Immature natural killer cell (primary cell): Measurements from ENCODE around the gene PSMB8. TPM values are rescaled to one million over a fixed set of nuclear protein-coding genes. Genes with fewer than 3 reads are reported as not detected.

Experiments used
- DNase-seq, 3 donors: peaks; one replicate each; pipeline ENCODE4 v3.0.0; 2022; ENCODE audit warnings: mixed read lengths in 1 of 3
- H3K27ac Mint-ChIP-seq, 6 donors: one replicate each; pipeline ENCODE4 v1.8.0; 2020; ENCODE audit warnings: mixed read lengths in 6 of 6, mild to moderate bottlenecking in 5 of 6, inconsistent platforms in 4 of 6, moderate library complexity in 3 of 6
- H3K27me3 Mint-ChIP-seq, 3 donors: one replicate each; pipeline ENCODE4 v1.8.0; 2020 to 2021; ENCODE audit warnings: low read depth in 3 of 3, mild to moderate bottlenecking in 3 of 3, mixed read lengths in 3 of 3, moderate library complexity in 3 of 3, inconsistent platforms in 1 of 3
- H3K36me3 Mint-ChIP-seq, 3 donors: one replicate each; pipeline ENCODE4 v1.8.0; 2020; ENCODE audit warnings: mixed read lengths in 3 of 3, inconsistent platforms in 2 of 3, mild to moderate bottlenecking in 2 of 3
- H3K4me1 Mint-ChIP-seq, 2 donors: one replicate each; pipeline ENCODE4 v1.8.0; 2020; ENCODE audit warnings: inconsistent platforms in 2 of 2, mild to moderate bottlenecking in 2 of 2, mixed read lengths in 2 of 2, moderate library complexity in 1 of 2
- H3K4me3 Mint-ChIP-seq, 5 donors: one replicate each; pipeline ENCODE4 v1.8.0; 2020; ENCODE audit warnings: mild to moderate bottlenecking in 5 of 5, mixed read lengths in 5 of 5, inconsistent platforms in 3 of 5, moderate library complexity in 3 of 5
- H3K9me3 Mint-ChIP-seq, 6 donors: one replicate each; pipeline ENCODE4 v1.8.0; 2020; ENCODE audit warnings: mild to moderate bottlenecking in 6 of 6, mixed read lengths in 6 of 6, inconsistent platforms in 4 of 6, moderate library complexity in 3 of 6
- polyA plus RNA-seq, 3 donors: library from polyadenylated mRNA; unstranded; fragments of 300-500 nt; fragmentation: Illumina TruSeq; gene quantifications; one replicate each; pipeline ENCODE4 v1.2.3, GENCODE V29; 2021

PSMB8 gene
- polyA plus RNA-seq, 3 donors from 2014 or later: 495 to 696 (median 528) TPM

DNA sequence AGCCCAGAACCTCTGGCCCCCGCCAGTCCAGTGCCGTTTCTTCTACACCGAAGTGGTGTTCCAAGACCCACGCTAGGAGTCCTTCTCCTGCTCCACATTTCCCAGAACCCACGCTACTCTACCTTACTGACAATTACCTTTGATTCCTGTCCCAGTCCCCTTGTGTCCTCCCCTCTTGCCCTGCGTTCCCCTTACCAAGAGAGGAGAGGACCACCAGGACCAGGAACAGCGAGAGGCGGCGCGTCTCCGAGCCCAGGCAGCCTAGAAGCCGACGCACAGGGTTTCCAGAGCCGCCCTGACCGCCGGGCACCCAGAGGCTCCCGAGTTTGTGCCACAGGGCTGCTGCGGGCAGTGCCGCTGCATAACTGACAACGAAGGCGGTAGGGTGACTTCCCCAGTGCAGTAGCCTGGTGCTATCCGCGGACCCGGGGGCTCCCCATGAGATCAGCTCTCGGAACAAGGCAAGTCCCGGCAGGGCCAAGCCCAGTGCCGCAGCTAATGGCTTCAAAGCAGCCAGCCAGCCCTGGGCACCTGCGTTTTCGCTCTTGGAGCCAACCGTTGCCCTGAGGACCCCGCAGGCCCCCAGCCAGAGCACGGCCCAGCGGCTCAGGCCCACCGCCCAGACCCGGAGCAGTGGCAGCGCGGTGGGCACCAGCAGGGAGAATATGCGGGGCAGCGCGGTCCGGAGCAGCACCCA lies 9.1 kb upstream of the PSMB8 start:
- H3K36me3 Mint-ChIP-seq: peaks cover 27 to 61% (median 45%) of the 10 kb centered on the region in 3 donors
- peaks cover 7 to 23% (median 19%) of the 10 kb centered on the region in 3 donors for H3K27me3 Mint-ChIP-seq
- DNase-seq: peak; percentile 59 to 61 (median 60)
- peak overlapping the region; percentile 97 to 100 (median 100) for H3K27ac Mint-ChIP-seq
- H3K4me1 Mint-ChIP-seq: peaks cover 75 to 81% of the 10 kb centered on the region in 2 donors
- H3K4me3 Mint-ChIP-seq: peak overlapping the region; percentile 92 to 100 (median 98)
- H3K9me3 Mint-ChIP-seq: no peaks in the 10 kb centered on the region

GRCh38 chr6:32852018-32852843 lies 8.4 kb upstream of the PSMB8 start:
- peaks cover 35 to 61% (median 52%) of the 10 kb centered on the region in 3 donors for H3K36me3 Mint-ChIP-seq

GRCh38 chr6:32851025-32851424 lies 7.2 kb upstream of the PSMB8 start:
- peak overlapping the region; percentile 92 to 100 (median 98) for H3K4me3 Mint-ChIP-seq
- H3K27ac Mint-ChIP-seq: peak overlapping the region; percentile 97 to 100 (median 100)

More at GRCh38 chr6:32852018-32852843, 8.4 kb upstream of the PSMB8 start:
- Mint-ChIP-seq H3K4me3 (peak overlapping the region; percentile 92 to 100 (median 98)), H3K27ac (peak overlapping the region; percentile 97 to 100 (median 100)), H3K9me3 (no peaks in the 10 kb centered on the region), H3K4me1 (peaks cover 77 to 81% of the 10 kb centered on the region in 2 donors), H3K27me3 (peaks cover 7 to 23% (median 19%) of the 10 kb centered on the region in 3 donors)
- DNase-seq: peak in 2 of 3 donors; percentile 29 to 35

GRCh38 chr6:32849126-32849525 lies 5.3 kb upstream of the PSMB8 start:
- peak overlapping the region; percentile 36 to 100 (median 92) for H3K27ac Mint-ChIP-seq
- H3K4me1 Mint-ChIP-seq: peaks cover 80 to 82% of the 10 kb centered on the region in 2 donors
- H3K36me3 Mint-ChIP-seq: peaks cover 44 to 76% (median 64%) of the 10 kb centered on the region in 3 donors
- no peaks in the 10 kb centered on the region for H3K9me3 Mint-ChIP-seq
- peaks cover 11 to 25% (median 21%) of the 10 kb centered on the region in 3 donors for H3K27me3 Mint-ChIP-seq
- peak overlapping the region in 2 of 5 donors; percentile 22 to 44 for H3K4me3 Mint-ChIP-seq
- no peak for DNase-seq

More at GRCh38 chr6:32851025-32851424, 7.2 kb upstream of the PSMB8 start:
- peaks cover 39 to 64% (median 55%) of the 10 kb centered on the region in 3 donors for H3K36me3 Mint-ChIP-seq
- no peaks in the 10 kb centered on the region for H3K9me3 Mint-ChIP-seq
- no peak for DNase-seq
- H3K27me3 Mint-ChIP-seq: peaks cover 7 to 23% (median 19%) of the 10 kb centered on the region in 3 donors
- peaks cover 82 to 83% of the 10 kb centered on the region in 2 donors for H3K4me1 Mint-ChIP-seq

GRCh38 chr6:32847795-32848194 lies 3.9 kb upstream of the PSMB8 start:
- no peak for DNase-seq
- Mint-ChIP-seq H3K27me3 (peaks cover 12 to 29% (median 19%) of the 10 kb centered on the region in 3 donors), H3K4me1 (peaks cover 85 to 93% of the 10 kb centered on the region in 2 donors), H3K36me3 (peaks cover 44 to 81% (median 63%) of the 10 kb centered on the region in 3 donors), H3K4me3 (peak overlapping the region; percentile 16 to 96 (median 31)), H3K27ac (peak overlapping the region; percentile 40 to 100 (median 100)), H3K9me3 (no peaks in the 10 kb centered on the region)

DNA sequence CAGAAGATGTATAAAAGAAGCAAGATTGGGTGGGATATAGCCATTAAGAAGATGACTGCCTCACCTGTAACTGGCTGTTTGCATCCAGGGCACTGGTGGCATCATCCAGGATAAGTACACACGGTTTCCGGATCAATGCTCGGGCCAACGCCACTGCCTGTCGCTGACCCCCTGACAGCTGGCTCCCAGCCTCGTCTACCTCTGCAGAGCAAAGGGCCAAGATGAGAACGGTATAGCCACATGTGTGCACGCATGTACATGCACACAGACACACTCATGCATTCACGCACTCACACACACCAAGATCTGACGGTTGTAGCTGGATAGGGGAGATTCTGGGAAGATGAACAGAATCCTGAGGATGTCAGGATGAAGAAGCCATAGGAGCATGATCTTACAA lies 3.2 kb upstream of the PSMB8 start:
- Mint-ChIP-seq H3K4me3 (peak overlapping the region; percentile 40 to 100 (median 41)), H3K27me3 (peaks cover 12 to 23% (median 17%) of the 10 kb centered on the region in 3 donors), H3K27ac (peak overlapping the region; percentile 40 to 100 (median 100)), H3K9me3 (no peaks in the 10 kb centered on the region), H3K4me1 (peaks cover 85 to 93% of the 10 kb centered on the region in 2 donors), H3K36me3 (peaks cover 48 to 83% (median 68%) of the 10 kb centered on the region in 3 donors)
- no peak for DNase-seq

DNA sequence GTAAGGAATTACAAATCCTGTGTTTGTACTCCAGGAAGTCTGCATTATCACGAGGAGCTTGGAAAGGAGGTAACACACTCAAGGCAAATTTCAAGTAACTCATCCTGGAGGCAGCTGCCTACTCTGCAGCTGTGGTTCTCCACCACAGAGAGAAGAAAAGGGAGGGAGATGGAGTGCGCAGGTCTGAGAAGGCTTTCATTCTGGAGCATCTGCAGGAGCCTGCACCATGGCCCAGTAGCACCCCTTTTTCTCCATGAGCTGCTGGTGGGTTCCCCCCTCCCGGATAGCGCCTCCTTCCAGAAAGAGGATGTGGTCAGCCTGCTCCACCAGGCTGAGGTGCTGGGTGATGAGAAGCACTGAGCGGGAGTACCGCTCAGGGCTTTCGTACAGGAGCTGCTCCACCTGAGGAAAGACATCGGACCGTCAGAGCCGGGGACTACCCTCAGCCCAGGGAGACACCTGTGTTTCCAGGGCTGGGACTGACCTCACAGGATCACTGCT lies 1.6 kb upstream of the PSMB8 start:
- Mint-ChIP-seq H3K36me3 (peaks cover 46 to 84% (median 67%) of the 10 kb centered on the region in 3 donors), H3K4me1 (peaks cover 83 to 93% of the 10 kb centered on the region in 2 donors), H3K4me3 (peak overlapping the region; percentile 93 to 100 (median 96)), H3K27ac (peak overlapping the region; percentile 99 to 100 (median 100)), H3K9me3 (no peaks in the 10 kb centered on the region), H3K27me3 (peaks cover 12 to 23% (median 17%) of the 10 kb centered on the region in 3 donors)
- peak; percentile 45 to 48 (median 45) for DNase-seq

- Mint-ChIP-seq H3K4me1 (peaks cover 83 to 93% of the 10 kb centered on the region in 2 donors), H3K36me3 (peaks cover 45 to 84% (median 67%) of the 10 kb centered on the region in 3 donors)
- DNase-seq: no peak
Measured at GRCh38 chr6:32844839-32845383, 1.1 kb upstream of the PSMB8 start.

DNA sequence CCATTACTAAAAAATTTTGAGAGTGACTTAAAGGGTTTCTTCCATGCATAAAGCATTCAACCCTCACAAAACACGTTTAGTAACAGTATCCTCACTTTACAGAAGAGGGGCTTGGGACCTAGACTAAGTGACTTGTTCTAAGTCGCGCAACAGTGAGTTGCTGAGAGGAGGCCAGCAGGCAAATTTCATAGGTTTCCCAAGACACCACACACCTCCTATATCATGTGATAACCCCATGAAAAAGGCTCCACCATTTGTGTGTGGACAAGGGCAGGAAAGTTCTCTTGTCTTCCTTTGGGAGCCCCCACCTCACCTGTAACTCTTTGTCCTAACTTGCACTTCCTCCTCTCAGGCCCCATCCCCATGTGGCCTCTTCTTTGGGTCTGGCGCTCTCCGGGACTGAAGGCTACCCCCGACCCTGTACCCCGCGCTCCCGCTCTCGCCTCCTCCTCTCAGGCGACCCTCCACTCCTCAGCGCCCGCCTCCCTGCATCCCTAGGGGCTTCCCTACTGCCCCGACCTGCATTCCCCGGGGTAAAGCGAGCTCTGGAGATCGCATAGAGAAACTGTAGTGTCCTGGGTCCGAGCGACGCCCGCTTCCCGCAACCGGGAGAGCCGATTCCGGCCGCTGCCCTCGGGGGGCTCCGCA lies 392 bp downstream of the PSMB8 start:
- Mint-ChIP-seq H3K4me1 (peaks cover 84 to 94% of the 10 kb centered on the region in 2 donors), H3K27me3 (peaks cover 14 to 23% (median 21%) of the 10 kb centered on the region in 3 donors), H3K27ac (peak overlapping the region; percentile 99 to 100 (median 100)), H3K36me3 (peaks cover 37 to 72% (median 57%) of the 10 kb centered on the region in 3 donors), H3K9me3 (no peaks in the 10 kb centered on the region), H3K4me3 (peak overlapping the region; percentile 93 to 100 (median 96))
- DNase-seq: peak in 1 of 3 donors; percentile 10

More at GRCh38 chr6:32844839-32845383, 1.1 kb upstream of the PSMB8 start:
- Mint-ChIP-seq H3K27ac (peak overlapping the region; percentile 99 to 100 (median 100)), H3K4me3 (peak overlapping the region; percentile 93 to 100 (median 96)), H3K9me3 (no peaks in the 10 kb centered on the region), H3K27me3 (peaks cover 12 to 21% (median 18%) of the 10 kb centered on the region in 3 donors)

GRCh38 chr6:32842690-32843089 lies 1.2 kb downstream of the PSMB8 start:
- H3K4me3 Mint-ChIP-seq: peak overlapping the region; percentile 93 to 100 (median 96)
- peaks cover 29 to 64% (median 50%) of the 10 kb centered on the region in 3 donors for H3K36me3 Mint-ChIP-seq
- DNase-seq: no peak
- no peaks in the 10 kb centered on the region for H3K9me3 Mint-ChIP-seq
- peaks cover 82 to 90% of the 10 kb centered on the region in 2 donors for H3K4me1 Mint-ChIP-seq
- peaks cover 14 to 24% (median 21%) of the 10 kb centered on the region in 3 donors for H3K27me3 Mint-ChIP-seq
- H3K27ac Mint-ChIP-seq: peak overlapping the region; percentile 99 to 100 (median 100)

DNA sequence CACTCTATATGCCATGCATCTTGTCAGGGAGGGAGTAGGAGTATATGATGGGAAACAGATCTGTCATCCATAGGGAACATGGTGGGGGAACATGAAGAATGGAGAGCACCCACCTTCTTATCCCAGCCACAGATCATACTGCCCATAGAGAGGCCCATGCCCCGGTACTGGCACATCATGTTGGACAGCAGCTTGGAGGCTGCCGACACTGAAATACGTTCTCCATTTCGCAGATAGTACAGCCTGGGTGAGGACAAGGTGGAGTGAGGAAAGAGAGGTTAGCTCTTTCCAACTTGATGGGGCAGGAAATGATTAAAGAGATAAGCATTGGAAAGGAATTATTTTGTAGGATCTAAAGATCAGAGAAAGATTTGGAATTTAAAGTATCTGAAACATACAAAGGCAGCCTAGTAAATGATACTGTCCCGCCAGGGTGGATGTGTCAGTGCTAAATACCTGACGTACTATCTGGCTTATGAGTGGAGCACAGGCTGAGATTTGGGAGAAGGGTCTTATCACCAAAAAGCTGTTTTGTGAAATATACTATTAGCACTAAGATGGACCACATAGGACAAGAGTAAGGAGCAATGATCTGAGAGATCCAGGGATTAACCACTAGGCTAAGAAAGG lies 1.7 kb downstream of the PSMB8 start:
- peak overlapping the region; percentile 87 to 100 (median 100) for H3K27ac Mint-ChIP-seq
- H3K9me3 Mint-ChIP-seq: no peaks in the 10 kb centered on the region
- peaks cover 14 to 25% (median 21%) of the 10 kb centered on the region in 3 donors for H3K27me3 Mint-ChIP-seq
- peaks cover 82 to 90% of the 10 kb centered on the region in 2 donors for H3K4me1 Mint-ChIP-seq
- H3K36me3 Mint-ChIP-seq: peaks cover 24 to 61% (median 45%) of the 10 kb centered on the region in 3 donors
- no peak for DNase-seq
- H3K4me3 Mint-ChIP-seq: peak overlapping the region; percentile 93 to 100 (median 96)
